Stomach (tissue), 4 donors: ENCODE data around the gene PON1.

ENCODE experiments used
- CTCF ChIP-seq, 7 experiments: fragments of 450-650 bp in 4 of 7; fragments of 200-600 bp in 3 of 7; sonication (generic) in 3 of 7; IDR thresholded peaks; one replicate each; pipeline ENCODE4 v1.5.1; 2016 to 2019; ENCODE audit warnings: antibody characterized with exemption in 7 of 7, control low read depth in 2 of 7, mild to moderate bottlenecking in 1 of 7
- EP300 ChIP-seq: sonication (generic); formaldehyde crosslinking; IDR thresholded peaks from one replicate; pipeline ENCODE4 v1.6.1; 2017; ENCODE audit warnings: antibody characterized with exemption
- POLR2A ChIP-seq, 4 donors: fragments of 450-650 bp; IDR thresholded peaks; one replicate each; pipeline ENCODE4 v1.6.1; 2016; ENCODE audit warnings: antibody characterized with exemption in 4 of 4, control low read depth in 2 of 4, mild to moderate bottlenecking in 1 of 4, moderate library complexity in 1 of 4
- POLR2AphosphoS5 ChIP-seq, 3 donors: sonication (generic); formaldehyde crosslinking; IDR thresholded peaks; one replicate each; pipeline ENCODE4 v1.6.1; 2016; ENCODE audit warnings: antibody characterized with exemption in 3 of 3

- TF ChIP-seq CTCF (IDR thresholded peaks at IDR 0.05) (no peak), POLR2A (IDR thresholded peaks at IDR 0.05) (no peak), POLR2AphosphoS5 (IDR thresholded peaks at IDR 0.05) (no peak), EP300 (no peak)
These were observed 6.0 kb upstream of the PON1 start for GRCh38 chr7:95330204-95330960.
